A673 (cell line): ENCODE results near the gene CCDC85C. TPM values are rescaled to one million over a fixed set of nuclear protein-coding genes. Genes with fewer than 3 reads are reported as not detected.

Experiments used
- BruUV-seq: library from RNA; stranded (reverse); fragments of 400-500 nt; replicated peaks from 2 replicates; lab custom pipeline; 2021; lab: Mats Ljungman, UMichigan
- CTCF ChIA-PET: fragments of 300-600 bp; sonication (Branson Sonifier 250); formaldehyde crosslinking; loops from one replicate; lab custom pipeline; 2022; ENCODE audit warnings: antibody characterized with exemption; lab: Charles Lee
- POLR2A ChIA-PET: fragments of 300-600 bp; sonication (Branson Sonifier 250); formaldehyde crosslinking; loops from one replicate; lab custom pipeline; 2022; ENCODE audit warnings: antibody characterized with exemption; ENCODE audit not compliant: low non-redundant PET; lab: Charles Lee
- DNase-seq: peaks from one replicate; pipeline ENCODE4 v3.0.0-alpha.2; 2015; ENCODE audit warnings: low spot score
- H3K27ac ChIP-seq: fragments of 200-600 bp; sonication (generic); 2 replicates; pipeline ENCODE4 v1.5.1; 2016; ENCODE audit warnings: mixed run types, low read depth, mild to moderate bottlenecking, mixed read lengths, antibody characterized with exemption, low read length; ENCODE audit not compliant: poor library complexity, severe bottlenecking
- H3K27me3 ChIP-seq: fragments of 200-600 bp; sonication (generic); replicated peaks from 2 replicates; pipeline ENCODE4 v1.6.1; 2017; ENCODE audit warnings: mixed run types, low read depth, mild to moderate bottlenecking, mixed read lengths, antibody characterized with exemption, low read length; ENCODE audit not compliant: insufficient read depth, poor library complexity
- H3K36me3 ChIP-seq: fragments of 200-600 bp; sonication (generic); 2 replicates; pipeline ENCODE4 v1.6.1; 2016; ENCODE audit warnings: mixed run types, mild to moderate bottlenecking, mixed read lengths, antibody characterized with exemption, low read length; ENCODE audit not compliant: insufficient read depth, poor library complexity, severe bottlenecking
- H3K4me1 ChIP-seq: fragments of 200-600 bp; sonication (generic); 2 replicates; pipeline ENCODE4 v1.6.1; 2017; ENCODE audit warnings: mixed run types, mild to moderate bottlenecking, mixed read lengths, antibody characterized with exemption, low read length; ENCODE audit not compliant: insufficient read depth, poor library complexity, severe bottlenecking
- H3K4me3 ChIP-seq: fragments of 200-600 bp; sonication (generic); 2 replicates; pipeline ENCODE4 v1.5.1; 2016; ENCODE audit warnings: low read depth, mixed run types, mild to moderate bottlenecking, mixed read lengths, low read length; ENCODE audit not compliant: poor library complexity, severe bottlenecking
- H3K9me3 ChIP-seq: fragments of 200-600 bp; sonication (generic); 2 replicates; pipeline ENCODE4 v1.6.1; 2016; ENCODE audit warnings: mixed run types, low read depth, mild to moderate bottlenecking, mixed read lengths, antibody characterized with exemption, low read length; ENCODE audit not compliant: poor library complexity, severe bottlenecking
- EZH2 ChIP-seq: fragments of 200-600 bp; sonication (generic); IDR thresholded peaks from 2 replicates; pipeline ENCODE4 v1.6.1; 2017; ENCODE audit warnings: borderline replicate concordance, low read depth, mild to moderate bottlenecking, mixed read lengths, antibody characterized with exemption, low read length; ENCODE audit not compliant: poor library complexity, severe bottlenecking
- intact Hi-C: fragments of 100-400 bp; cut with micrococcal nuclease; formaldehyde crosslinking; loops from one replicate; pipeline ENCODE4 v1.10.0; 2022; ENCODE audit not compliant: unreplicated experiment
- total RNA-seq: library from RNA; stranded (reverse); gene quantifications from 2 replicates; pipeline ENCODE4 v1.2.3, GENCODE V29; 2021
- TF ChIP-seq, protein P1 (sequence below): fragments of 300-800, 200-600 bp; sonication (generic); conservative IDR thresholded peaks from 2 replicates; pipeline ENCODE4 v1.5.1; 2017; ENCODE audit warnings: low read depth, mild to moderate bottlenecking, antibody characterized with exemption, low read length, moderate library complexity, mixed read lengths

The CCDC85C gene
- total RNA-seq, 1 experiment from 2014 or later, result 24.6 TPM

- intact Hi-C loops, result no loop called here
- Histone ChIP-seq H3K27me3 (no peaks in the 10 kb centered on the region), H3K9me3 (no peaks in the 10 kb centered on the region), H3K36me3 (peaks cover 42% of the 10 kb centered on the region), H3K4me1 (no peaks in the 10 kb centered on the region), H3K27ac (no peak overlapping the region), H3K4me3 (no peak overlapping the region)
- no peak for DNase-seq
- no TSS peak for BruUV-seq
- ChIA-PET CTCF (no interaction called here), POLR2A (no interaction called here)
- TF ChIP-seq, protein P1, sequence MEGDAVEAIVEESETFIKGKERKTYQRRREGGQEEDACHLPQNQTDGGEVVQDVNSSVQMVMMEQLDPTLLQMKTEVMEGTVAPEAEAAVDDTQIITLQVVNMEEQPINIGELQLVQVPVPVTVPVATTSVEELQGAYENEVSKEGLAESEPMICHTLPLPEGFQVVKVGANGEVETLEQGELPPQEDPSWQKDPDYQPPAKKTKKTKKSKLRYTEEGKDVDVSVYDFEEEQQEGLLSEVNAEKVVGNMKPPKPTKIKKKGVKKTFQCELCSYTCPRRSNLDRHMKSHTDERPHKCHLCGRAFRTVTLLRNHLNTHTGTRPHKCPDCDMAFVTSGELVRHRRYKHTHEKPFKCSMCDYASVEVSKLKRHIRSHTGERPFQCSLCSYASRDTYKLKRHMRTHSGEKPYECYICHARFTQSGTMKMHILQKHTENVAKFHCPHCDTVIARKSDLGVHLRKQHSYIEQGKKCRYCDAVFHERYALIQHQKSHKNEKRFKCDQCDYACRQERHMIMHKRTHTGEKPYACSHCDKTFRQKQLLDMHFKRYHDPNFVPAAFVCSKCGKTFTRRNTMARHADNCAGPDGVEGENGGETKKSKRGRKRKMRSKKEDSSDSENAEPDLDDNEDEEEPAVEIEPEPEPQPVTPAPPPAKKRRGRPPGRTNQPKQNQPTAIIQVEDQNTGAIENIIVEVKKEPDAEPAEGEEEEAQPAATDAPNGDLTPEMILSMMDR, result no peak
- TF ChIP-seq EZH2, result no peak
Measured at GRCh38 chr14:99509871-99510555, 94.0 kb downstream of the CCDC85C start.

DNA sequence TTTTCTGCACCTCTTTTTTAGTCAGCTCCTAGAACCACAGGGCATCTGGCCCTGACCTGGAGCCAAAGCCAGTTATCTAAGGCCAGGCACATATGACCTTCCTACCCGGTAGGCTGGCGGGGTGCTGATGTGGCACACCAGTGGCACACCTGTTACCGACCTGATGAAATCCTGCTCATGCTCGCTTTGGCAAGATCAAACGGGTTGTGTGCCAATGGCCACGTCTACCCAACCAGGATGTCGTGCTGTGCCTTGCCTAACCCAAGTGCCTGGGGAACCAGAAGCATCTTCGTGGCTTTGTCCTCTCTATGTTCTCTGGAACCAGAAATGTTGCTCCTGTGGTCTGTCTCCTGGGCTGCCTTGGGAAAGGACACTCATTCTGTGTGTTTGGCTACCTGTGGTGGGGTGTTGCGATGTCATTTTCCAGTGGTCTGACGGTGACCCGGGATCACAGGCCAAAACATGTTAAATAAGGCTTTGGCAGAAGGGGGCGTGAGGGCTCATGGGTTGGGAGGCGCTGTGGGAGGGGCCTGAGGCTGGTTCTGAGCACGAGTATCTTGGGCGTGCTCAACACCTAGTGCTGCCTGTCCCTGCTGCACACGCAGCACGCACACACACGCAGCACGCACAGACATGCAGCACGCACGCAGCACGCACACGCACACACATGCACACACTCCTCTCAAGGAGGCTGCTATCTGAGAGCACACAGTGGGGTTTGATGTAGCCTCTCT, 94.9 kb downstream of the CCDC85C start:
- intact Hi-C loops, result no loop called here
- Histone ChIP-seq H3K9me3 (no peaks in the 10 kb centered on the region), H3K4me3 (no peak overlapping the region), H3K4me1 (no peaks in the 10 kb centered on the region), H3K36me3 (peaks cover 51% of the 10 kb centered on the region), H3K27me3 (no peaks in the 10 kb centered on the region), H3K27ac (no peak overlapping the region)
- no TSS peak for BruUV-seq
- no peak for DNase-seq
- ChIA-PET CTCF (no interaction called here), POLR2A (no interaction called here)
- TF ChIP-seq, protein P1, result no peak
- TF ChIP-seq EZH2, result no peak

- DNase-seq, result no peak
- peaks cover 61% of the 10 kb centered on the region for H3K36me3 ChIP-seq
- H3K27me3 ChIP-seq, result no peaks in the 10 kb centered on the region
- H3K27ac ChIP-seq, result no peak overlapping the region
- no peaks in the 10 kb centered on the region for H3K9me3 ChIP-seq
- POLR2A ChIA-PET, result no interaction called here
- CTCF ChIA-PET, result no interaction called here
- no peaks in the 10 kb centered on the region for H3K4me1 ChIP-seq
- no TSS peak for BruUV-seq
- intact Hi-C loops, result no loop called here
- TF ChIP-seq, protein P1, result no peak
- TF ChIP-seq EZH2, result no peak
- no peak overlapping the region for H3K4me3 ChIP-seq
Measured at GRCh38 chr14:99507860-99508640, 96.0 kb downstream of the CCDC85C start.
